Osteoblast (primary cell): ENCODE results near the gene SLC22A17. TPM values are rescaled to one million over a fixed set of nuclear protein-coding genes. Genes with fewer than 3 reads are reported as not detected.

Source experiments
- DNase-seq: peaks from one replicate; pipeline ENCODE4 v3.0.0; 2011; ENCODE audit warnings: low spot score, mixed read lengths; ENCODE audit not compliant: insufficient read length; ENCODE audit errors: missing footprints
- H2AFZ ChIP-seq: 2 replicates; pipeline ENCODE4 v1.6.0; 2011; ENCODE audit warnings: mild to moderate bottlenecking, low read length
- H3K27ac ChIP-seq: 2 replicates; pipeline ENCODE4 v1.5.1; 2011; ENCODE audit warnings: mild to moderate bottlenecking, low read depth, low read length, moderate library complexity
- H3K27me3 ChIP-seq: 2 replicates; pipeline ENCODE4 v1.6.0; 2012; ENCODE audit warnings: mild to moderate bottlenecking, control low read depth, inconsistent platforms, low read length, moderate library complexity; ENCODE audit not compliant: insufficient read depth
- H3K36me3 ChIP-seq: 2 replicates; pipeline ENCODE4 v1.5.1; 2011; ENCODE audit warnings: mild to moderate bottlenecking, low read length, control low read depth, moderate library complexity; ENCODE audit not compliant: insufficient read depth
- H3K4me1 ChIP-seq: 2 replicates; pipeline ENCODE4 v1.5.1; 2011; ENCODE audit warnings: mild to moderate bottlenecking, low read length, control low read depth, moderate library complexity; ENCODE audit not compliant: insufficient read depth
- H3K4me2 ChIP-seq: 2 replicates; pipeline ENCODE4 v1.6.0; 2011; ENCODE audit warnings: mild to moderate bottlenecking, low read length; ENCODE audit not compliant: insufficient read depth
- H3K4me3 ChIP-seq: fragments of 200-600 bp; sonication (generic); 3 replicates; pipeline ENCODE4 v1.5.1; 2012; ENCODE audit warnings: mild to moderate bottlenecking, low read length, inconsistent platforms; ENCODE audit not compliant: insufficient read depth
- H3K79me2 ChIP-seq: 2 replicates; pipeline ENCODE4 v1.6.0; 2012; ENCODE audit warnings: mild to moderate bottlenecking, low read length, control low read depth, inconsistent platforms; ENCODE audit not compliant: insufficient read depth
- H3K9me3 ChIP-seq: 2 replicates; pipeline ENCODE4 v1.5.1; 2011; ENCODE audit warnings: low read depth, low read length, control low read depth
- H4K20me1 ChIP-seq: 2 replicates; pipeline ENCODE4 v1.6.0; 2012; ENCODE audit warnings: mild to moderate bottlenecking, low read length, control low read depth; ENCODE audit not compliant: insufficient read depth
- CTCF ChIP-seq: IDR thresholded peaks from 2 replicates; pipeline ENCODE4 v1.5.1; 2011; ENCODE audit warnings: mild to moderate bottlenecking, low read depth, low read length, moderate library complexity; ENCODE audit errors: extremely low read depth
- total RNA-seq: library from RNA; depleted of rRNA; stranded (reverse); fragments of >200 nt; gene quantifications from 2 replicates; pipeline ENCODE4 v1.2.3, GENCODE V29; 2012

SLC22A17 gene
- total RNA-seq, 1 donor, result 18.1 TPM

GRCh38 chr14:23307146-23307530 lies 45.5 kb downstream of the SLC22A17 start:
- peak overlapping the region; percentile 95 for H2AFZ ChIP-seq
- TF ChIP-seq CTCF, result no peak
- peaks cover 54% of the 10 kb centered on the region for H3K79me2 ChIP-seq
- DNase-seq, result peak; percentile 83
- H3K36me3 ChIP-seq, result peaks cover 32% of the 10 kb centered on the region
- H3K4me3 ChIP-seq, result peak overlapping the region; percentile 81
- H4K20me1 ChIP-seq, result peaks cover 38% of the 10 kb centered on the region
- H3K4me1 ChIP-seq, result peaks cover 44% of the 10 kb centered on the region
- peak overlapping the region; percentile 89 for H3K27ac ChIP-seq
- H3K4me2 ChIP-seq, result peak overlapping the region; percentile 82
- H3K9me3 ChIP-seq, result no peaks in the 10 kb centered on the region
- no peaks in the 10 kb centered on the region for H3K27me3 ChIP-seq

- Histone ChIP-seq H3K27ac (peak within 1 kb of the TSS; percentile 89), H3K4me2 (peak within 1 kb of the TSS; percentile 82), H3K36me3 (peaks cover 31% of the 10 kb centered on the region), H2AFZ (peak within 1 kb of the TSS; percentile 95), H3K79me2 (peaks cover 49% of the 10 kb centered on the region), H4K20me1 (peaks cover 38% of the 10 kb centered on the region), H3K4me3 (peak within 1 kb of the TSS; percentile 81), H3K27me3 (no peaks in the 10 kb centered on the region), H3K4me1 (peaks cover 47% of the 10 kb centered on the region), H3K9me3 (no peaks in the 10 kb centered on the region)
- TF ChIP-seq CTCF, result no peak
- peak; percentile 95 for DNase-seq
These were observed 46.1 kb downstream of the SLC22A17 start, which contains the start of gene BCL2L2 for GRCh38 chr14:23306412-23307145. TSS of gene BCL2L2 (plus strand) at chr14:23306833. CDS start at chr14:23307768, 935 bp downstream.

- peak within 1 kb of the TSS; percentile 80 for H3K4me3 ChIP-seq
- H3K36me3 ChIP-seq, result no peaks in the 10 kb centered on the region
- no peak for TF ChIP-seq CTCF
- H3K27ac ChIP-seq, result peak within 1 kb of the TSS; percentile 60
- no peaks in the 10 kb centered on the region for H3K27me3 ChIP-seq
- H3K4me2 ChIP-seq, result peak within 1 kb of the TSS; percentile 92
- H3K79me2 ChIP-seq, result peaks cover 15% of the 10 kb centered on the region
- peaks cover 50% of the 10 kb centered on the region for H3K4me1 ChIP-seq
- no peaks in the 10 kb centered on the region for H3K9me3 ChIP-seq
- H2AFZ ChIP-seq, result peak within 1 kb of the TSS; percentile 96
- H4K20me1 ChIP-seq, result peaks cover 1% of the 10 kb centered on the region
- DNase-seq, result peak; percentile 90
These were observed 50.1 kb downstream of the SLC22A17 start, which contains the start of gene PPP1R3E for GRCh38 chr14:23302290-23303225. TSS of gene PPP1R3E (minus strand) at chr14:23302859. CDS start at chr14:23302576, 283 bp downstream.
